ENCODE measurements around the gene MRPL53.

MRPL53 gene

DNA sequence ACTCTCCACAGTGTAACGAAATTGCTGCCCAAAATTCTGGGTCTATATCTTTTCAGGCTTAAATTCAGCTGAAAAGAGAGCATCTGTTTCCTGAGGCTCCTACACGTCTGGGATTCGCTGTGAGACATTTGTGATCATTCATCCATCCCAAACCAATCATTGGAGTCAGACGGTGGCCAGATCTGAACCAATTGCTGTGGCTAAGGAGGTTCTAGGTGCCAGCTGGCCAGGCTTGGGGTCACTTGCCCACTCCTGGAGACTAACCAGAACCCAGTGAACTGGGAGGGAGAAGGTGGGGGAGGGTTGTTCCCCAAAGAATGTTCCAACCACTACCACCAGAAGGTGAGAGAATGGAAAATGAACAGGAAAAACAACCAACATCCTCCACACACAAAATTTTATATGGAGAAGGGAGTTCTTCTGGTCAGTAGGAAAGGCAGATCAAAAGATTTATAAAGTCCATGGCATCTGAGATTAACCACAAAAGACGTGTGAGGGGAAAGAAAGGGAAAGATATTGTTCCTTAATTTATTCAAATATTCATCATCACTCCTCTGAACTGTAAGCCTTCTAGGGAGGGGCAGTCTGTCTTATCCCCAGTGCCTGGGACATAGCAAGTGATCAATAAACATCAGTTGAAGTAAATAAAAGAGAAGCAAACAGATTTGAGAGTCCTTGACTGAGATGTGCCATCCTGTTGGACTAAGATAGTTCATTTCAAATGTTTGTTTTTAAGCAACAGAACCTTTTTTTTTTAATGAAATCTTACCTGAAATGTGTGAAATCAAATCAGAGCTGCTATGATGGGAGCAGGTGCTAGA, 27.8 kb downstream of the MRPL53 start:
- TF ChIP-seq, protein P1, sequence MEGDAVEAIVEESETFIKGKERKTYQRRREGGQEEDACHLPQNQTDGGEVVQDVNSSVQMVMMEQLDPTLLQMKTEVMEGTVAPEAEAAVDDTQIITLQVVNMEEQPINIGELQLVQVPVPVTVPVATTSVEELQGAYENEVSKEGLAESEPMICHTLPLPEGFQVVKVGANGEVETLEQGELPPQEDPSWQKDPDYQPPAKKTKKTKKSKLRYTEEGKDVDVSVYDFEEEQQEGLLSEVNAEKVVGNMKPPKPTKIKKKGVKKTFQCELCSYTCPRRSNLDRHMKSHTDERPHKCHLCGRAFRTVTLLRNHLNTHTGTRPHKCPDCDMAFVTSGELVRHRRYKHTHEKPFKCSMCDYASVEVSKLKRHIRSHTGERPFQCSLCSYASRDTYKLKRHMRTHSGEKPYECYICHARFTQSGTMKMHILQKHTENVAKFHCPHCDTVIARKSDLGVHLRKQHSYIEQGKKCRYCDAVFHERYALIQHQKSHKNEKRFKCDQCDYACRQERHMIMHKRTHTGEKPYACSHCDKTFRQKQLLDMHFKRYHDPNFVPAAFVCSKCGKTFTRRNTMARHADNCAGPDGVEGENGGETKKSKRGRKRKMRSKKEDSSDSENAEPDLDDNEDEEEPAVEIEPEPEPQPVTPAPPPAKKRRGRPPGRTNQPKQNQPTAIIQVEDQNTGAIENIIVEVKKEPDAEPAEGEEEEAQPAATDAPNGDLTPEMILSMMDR (conservative IDR thresholded peaks at IDR 0.05) = no peak
- no peak for TF ChIP-seq ZFX (IDR thresholded peaks at IDR 0.05)
- H3K27ac ChIP-seq = no peak overlapping the region

DNA sequence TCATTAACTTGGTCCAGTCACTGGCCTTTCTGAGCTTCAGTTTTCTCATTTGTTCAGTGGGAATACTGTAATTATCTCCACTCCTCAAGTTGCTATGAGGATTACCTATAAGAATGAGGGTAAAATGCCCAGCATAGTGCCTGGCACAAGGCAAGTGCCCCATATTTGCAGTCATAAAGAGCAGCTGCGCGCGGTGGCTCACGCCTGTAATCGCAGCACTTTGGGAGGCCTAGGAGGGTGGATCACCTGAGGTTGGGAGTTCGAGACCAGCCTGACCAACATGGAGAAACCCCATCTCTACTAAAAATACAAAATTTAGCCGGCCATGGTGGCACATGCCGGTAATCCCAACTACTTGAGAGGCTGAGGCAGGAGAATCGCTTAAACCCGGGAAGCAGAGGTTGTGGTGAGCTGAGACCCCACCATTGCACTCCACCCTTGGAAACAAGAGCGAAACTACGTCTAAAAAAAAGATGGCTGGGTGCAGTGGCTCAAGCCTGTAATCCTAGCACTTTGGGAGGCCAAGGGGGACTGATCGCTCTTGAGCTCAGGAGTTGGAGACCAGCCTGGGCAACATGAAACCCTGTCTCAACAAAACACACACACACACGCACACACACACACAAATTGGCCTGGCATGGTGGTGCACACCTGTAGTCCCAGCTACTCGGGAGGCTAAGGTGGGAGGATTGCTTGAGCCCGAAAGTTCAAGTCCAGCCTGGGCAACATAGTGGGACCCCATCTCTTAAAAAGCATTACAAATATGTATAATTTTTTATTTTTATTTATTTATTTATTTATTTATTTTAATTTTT, 29.8 kb downstream of the MRPL53 start:
- peak overlapping the region; percentile 87 for H3K27ac ChIP-seq

DNA sequence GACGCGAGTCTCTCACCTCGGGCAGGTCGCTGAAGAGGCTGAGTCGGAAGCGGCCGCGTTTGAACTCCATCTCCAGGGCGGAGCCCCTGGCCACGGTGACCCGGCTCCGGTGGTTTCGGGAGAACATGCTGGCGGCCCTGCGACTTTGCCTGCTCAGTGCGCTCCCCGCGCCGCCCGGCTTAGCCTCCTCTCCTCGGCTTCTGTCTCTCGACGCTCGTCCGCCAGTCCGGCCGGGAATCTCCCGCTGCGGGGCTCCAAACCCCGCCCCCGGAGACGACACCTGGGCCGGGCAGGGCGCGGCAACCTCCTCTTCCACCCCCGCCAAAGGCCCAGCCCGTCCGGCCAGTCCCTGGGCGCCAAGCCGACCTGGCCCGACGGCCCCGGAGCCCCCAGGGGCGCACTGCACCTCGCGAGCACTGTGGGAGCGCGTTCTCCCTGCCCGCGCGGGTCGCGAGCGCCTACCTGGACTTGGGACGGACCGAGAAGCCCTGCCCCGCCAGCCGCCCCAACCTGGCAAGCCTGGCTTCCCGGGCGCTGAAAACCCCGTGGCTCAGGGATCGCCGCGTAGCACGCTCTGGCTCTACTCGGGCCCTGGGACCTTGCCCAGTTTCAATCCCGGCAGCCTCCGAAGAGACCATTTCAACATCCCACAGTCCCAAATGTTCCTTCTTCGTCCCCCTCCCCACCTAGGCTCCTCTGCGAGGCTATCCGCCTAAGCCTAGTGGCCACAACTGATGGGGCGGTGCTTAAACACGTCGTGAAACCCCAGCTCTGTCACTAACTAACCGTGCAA, 30.6 kb downstream of the MRPL53 start, which contains the start of gene RTKN:
Gene RTKN, minus strand, starts transcription at position 248 of the 793 bp plus-strand sequence. Its CDS starts 121 bp downstream, at position 127.
- H3K27ac ChIP-seq = peak within 1 kb of the TSS; percentile 87
- TF ChIP-seq ZFX (IDR thresholded peaks at IDR 0.05) = peak; percentile 26; the same call in 1 of the 2 replicates
- TF ChIP-seq, protein P1 (conservative IDR thresholded peaks at IDR 0.05) = no peak; the same call in 1 of the 2 replicates

DNA sequence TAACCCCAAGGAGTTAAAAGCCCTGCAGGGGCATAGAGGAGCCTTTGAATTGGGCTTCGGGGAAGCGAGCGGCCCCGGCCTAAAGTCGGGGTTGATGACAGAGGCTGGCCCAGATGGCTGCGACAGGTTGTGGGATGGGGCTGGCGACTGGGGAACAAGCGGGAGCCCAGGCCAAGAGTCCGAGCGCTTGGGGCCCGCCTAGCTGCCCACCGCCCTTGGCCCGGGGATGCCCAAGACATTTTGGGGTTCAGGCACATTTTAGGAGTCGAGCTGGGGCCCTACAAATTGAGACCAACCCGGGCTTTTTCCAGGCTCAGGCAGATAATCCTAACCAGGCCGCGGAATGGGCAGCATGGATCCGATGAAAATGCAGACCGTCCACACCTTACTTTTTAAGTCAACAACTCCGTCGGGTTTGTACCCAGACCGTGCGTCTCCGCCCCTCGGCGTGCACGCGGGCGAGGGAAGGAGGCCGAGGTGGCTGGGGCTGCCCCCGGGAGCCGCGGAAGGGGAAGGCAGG, 31.2 kb downstream of the MRPL53 start:
- TF ChIP-seq, protein P1 (conservative IDR thresholded peaks at IDR 0.05) = no peak
- no peak for TF ChIP-seq ZFX (IDR thresholded peaks at IDR 0.05)
- H3K27ac ChIP-seq = peak overlapping the region; percentile 87

DNA sequence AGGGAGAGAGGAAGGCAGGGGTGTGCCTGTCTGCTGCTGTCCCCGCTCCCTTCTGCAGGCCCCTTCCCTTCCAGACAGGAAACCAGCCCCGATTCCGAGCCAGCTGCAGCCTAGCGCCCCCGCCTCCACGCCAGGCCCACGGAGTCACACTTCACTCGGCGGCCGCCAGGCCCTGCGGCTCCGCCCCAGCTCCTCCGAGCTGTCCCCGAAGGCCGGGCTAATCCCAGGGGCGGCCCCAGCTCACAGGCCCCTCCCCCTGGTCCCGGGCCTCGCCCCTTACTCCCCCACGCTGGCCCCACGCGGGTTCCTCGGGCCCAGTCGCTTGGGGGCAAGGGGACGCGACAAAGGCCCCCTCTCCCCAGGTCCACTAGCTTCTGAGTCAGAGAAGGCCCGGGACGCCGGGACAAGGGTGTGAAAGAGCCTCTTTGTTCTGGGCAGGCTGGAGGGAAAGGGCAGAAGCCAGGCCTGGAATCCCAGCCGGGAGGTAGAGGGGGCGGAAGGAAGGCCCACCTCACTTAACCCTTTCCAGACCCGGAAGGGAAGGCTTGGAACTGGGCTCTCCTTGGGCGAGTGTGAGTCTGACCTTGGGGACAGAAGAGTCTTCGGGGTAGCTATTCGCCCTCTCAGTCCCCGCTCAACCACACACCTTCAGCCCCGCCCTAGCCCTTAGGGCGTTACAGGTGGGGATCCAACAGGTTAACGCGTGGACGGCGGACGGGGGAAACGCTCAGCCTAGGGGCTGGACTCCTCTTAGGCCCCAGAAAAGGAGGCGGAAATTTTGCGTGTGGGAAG, 31.9 kb downstream of the MRPL53 start:
- TF ChIP-seq, protein P1 (conservative IDR thresholded peaks at IDR 0.05) = no peak; the same call in 1 of the 2 replicates
- TF ChIP-seq ZFX (IDR thresholded peaks at IDR 0.05) = no peak; the same call in 1 of the 2 replicates
- H3K27ac ChIP-seq = peak overlapping the region; percentile 87

DNA sequence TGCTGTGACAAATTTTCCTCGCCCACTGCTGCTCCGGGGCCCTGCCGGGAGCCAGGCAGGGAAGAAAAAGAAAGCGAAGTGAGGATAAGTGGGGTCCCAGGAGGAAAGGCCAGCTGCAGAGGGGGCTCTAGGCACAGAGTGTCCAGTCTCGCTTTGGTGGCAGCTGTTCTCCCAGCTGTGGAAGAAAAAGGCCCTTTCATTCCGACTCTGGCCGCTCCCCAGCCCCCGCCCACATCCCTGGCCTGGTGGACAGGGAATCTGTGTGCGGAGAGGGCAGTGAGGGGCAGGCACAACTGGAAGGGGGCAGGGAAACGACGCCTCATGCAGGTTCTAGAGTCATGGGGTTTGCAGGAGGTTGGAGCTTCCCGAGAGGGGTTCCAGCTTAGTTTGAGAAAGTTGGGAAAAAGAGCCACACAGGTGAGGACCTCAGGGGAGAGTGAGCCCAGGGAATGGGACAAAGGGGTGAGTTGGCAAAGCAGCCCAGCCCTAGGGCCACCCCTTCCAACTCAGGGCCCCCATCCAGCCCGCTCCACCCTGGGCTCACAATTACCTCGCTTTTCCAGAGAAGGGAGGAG, 32.6 kb downstream of the MRPL53 start:
- H3K27ac ChIP-seq = peak overlapping the region; percentile 87
- TF ChIP-seq, protein P1 (conservative IDR thresholded peaks at IDR 0.05) = no peak
- TF ChIP-seq ZFX (IDR thresholded peaks at IDR 0.05) = no peak

Data from C4-2B (cell line).